ENCODE results near the gene ZNF853. TPM values are rescaled to one million over a fixed set of nuclear protein-coding genes. Genes with fewer than 3 reads are reported as not detected.

ZNF853 gene
- total and polyA plus RNA-seq, 2 of the 8 experiments (the other 6 are each of a cell fraction or from before 2014, with no cell fraction given) = 4.3 to 5.7 TPM

- no peaks in the 10 kb centered on the region; a peak in 1 of 4 replicates for H3K9me3 ChIP-seq (ENCODE audit: insufficient read depth in 2 of 2, low read depth in 1 of 2, low read length in 1 of 2)
- ChIA-PET CTCF (ENCODE audit: partially characterized antibody) (interaction anchor here (0.6 to 0.9 kb wide), 2 partner anchors 30 to 62 kb away, joined by 3 read pairs; no protein-coding TSS in a partner anchor), POLR2A (ENCODE audit: partially characterized antibody) (interaction anchor here (1.1 kb wide), 1 partner anchor 24 kb away, joined by 3 read pairs; no protein-coding TSS in a partner anchor)
- H2BK20ac ChIP-seq (ENCODE audit: low read length) = no peak overlapping the region
- no peak overlapping the region for H3K4ac ChIP-seq (replicated peaks; ENCODE audit: insufficient read length, low read depth, low read length)
- TF ChIP-seq CREB1 (IDR thresholded peaks at IDR 0.05) (no peak), TAF1 (IDR thresholded peaks at IDR 0.05; ENCODE audit: low read depth, low read length) (no peak), PHF8 (conservative IDR thresholded peaks at IDR 0.05; ENCODE audit: low read depth, low read length) (no peak), CBX5 (IDR thresholded peaks at IDR 0.05; ENCODE audit: low read depth, low read length) (no peak), EP300 (IDR thresholded peaks at IDR 0.05; ENCODE audit: borderline replicate concordance in 1 of 2, low read depth in 2 of 2, low read length in 2 of 2) (no peak), KDM1A (IDR thresholded peaks at IDR 0.05; ENCODE audit: borderline replicate concordance, low read length) (no peak), ZNF274 (IDR thresholded peaks at IDR 0.05; ENCODE audit: borderline replicate concordance, extremely low read depth, low read length) (no peak)
- TF ChIP-seq, protein P1, sequence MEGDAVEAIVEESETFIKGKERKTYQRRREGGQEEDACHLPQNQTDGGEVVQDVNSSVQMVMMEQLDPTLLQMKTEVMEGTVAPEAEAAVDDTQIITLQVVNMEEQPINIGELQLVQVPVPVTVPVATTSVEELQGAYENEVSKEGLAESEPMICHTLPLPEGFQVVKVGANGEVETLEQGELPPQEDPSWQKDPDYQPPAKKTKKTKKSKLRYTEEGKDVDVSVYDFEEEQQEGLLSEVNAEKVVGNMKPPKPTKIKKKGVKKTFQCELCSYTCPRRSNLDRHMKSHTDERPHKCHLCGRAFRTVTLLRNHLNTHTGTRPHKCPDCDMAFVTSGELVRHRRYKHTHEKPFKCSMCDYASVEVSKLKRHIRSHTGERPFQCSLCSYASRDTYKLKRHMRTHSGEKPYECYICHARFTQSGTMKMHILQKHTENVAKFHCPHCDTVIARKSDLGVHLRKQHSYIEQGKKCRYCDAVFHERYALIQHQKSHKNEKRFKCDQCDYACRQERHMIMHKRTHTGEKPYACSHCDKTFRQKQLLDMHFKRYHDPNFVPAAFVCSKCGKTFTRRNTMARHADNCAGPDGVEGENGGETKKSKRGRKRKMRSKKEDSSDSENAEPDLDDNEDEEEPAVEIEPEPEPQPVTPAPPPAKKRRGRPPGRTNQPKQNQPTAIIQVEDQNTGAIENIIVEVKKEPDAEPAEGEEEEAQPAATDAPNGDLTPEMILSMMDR (IDR thresholded peaks at IDR 0.05; ENCODE audit: control extremely low read depth in 1 of 3, insufficient read depth in 1 of 3, low read depth in 1 of 3, low read length in 3 of 3) = no peak
- no peaks in the 10 kb centered on the region for H3K79me2 ChIP-seq (ENCODE audit: control insufficient read depth in 1 of 2, insufficient read depth in 2 of 2, low read length in 2 of 2)
- no peak for FAIRE-seq
- H3K14ac ChIP-seq (ENCODE audit: insufficient read length) = no peak overlapping the region
- H2BK5ac ChIP-seq (ENCODE audit: low read depth, low read length) = no peak overlapping the region
- no peak overlapping the region for H4K91ac ChIP-seq (replicated peaks; ENCODE audit: insufficient read length, low read length)
- no peaks in the 10 kb centered on the region for H3K27me3 ChIP-seq (replicated peaks in 1 of 4; ENCODE audit: control insufficient read depth in 3 of 4, extremely low read depth in 1 of 4, insufficient read depth in 3 of 4, low read length in 3 of 4)
- no peak overlapping the region for H3K23ac ChIP-seq (ENCODE audit: insufficient read length)
- no peaks in the 10 kb centered on the region for H3K23me2 ChIP-seq (ENCODE audit: low read depth, low read length)
- DNase-seq (ENCODE audit: low read depth in 1 of 2, low spot score in 2 of 2) = no peak
- no peak overlapping the region for H2BK12ac ChIP-seq (ENCODE audit: low read depth, low read length)
- H3K4me1 ChIP-seq (replicated peaks in 1 of 4; ENCODE audit: control insufficient read depth in 3 of 4, insufficient read depth in 4 of 4, low read length in 3 of 4) = peaks cover 0 to 6% (median under 1%) of the 10 kb centered on the region in 4 experiments; a peak in 4 of 7 replicates
- H4K20me1 ChIP-seq (replicated peaks in 1 of 2; ENCODE audit: control insufficient read depth in 1 of 2, insufficient read depth in 2 of 2, low read length in 2 of 2) = peaks cover 0 to 2% of the 10 kb centered on the region in 2 experiments
- H3K79me1 ChIP-seq (ENCODE audit: low read depth, low read length) = no peaks in the 10 kb centered on the region
- 85% methylated on average over 14 of the region's 17 CpGs; no CpG with 5 or more reads in 1 of the 2 experiments for WGBS, 2 experiments (ENCODE audit: extremely low coverage in 1 of 2, insufficient coverage in 1 of 2, insufficient read length in 1 of 2, insufficient replicate concordance in 2 of 2, low coverage in 1 of 2, low lambda C conversion rate in 2 of 2, missing lambda C conversion rate in 1 of 2)
- peak overlapping the region; percentile 68; the same call in 1 of the 2 replicates for H4K8ac ChIP-seq (ENCODE audit: extremely low read depth, insufficient read depth, low read length)
- H3K18ac ChIP-seq (ENCODE audit: extremely low read depth, low read length) = no peak overlapping the region
- H2AK5ac ChIP-seq (ENCODE audit: low read depth, low read length) = no peak overlapping the region
- no peak overlapping the region for H2BK120ac ChIP-seq (replicated peaks; ENCODE audit: low read depth, low read length)
- H3K4me3 ChIP-seq (ENCODE audit: extremely low read depth in 1 of 4, insufficient read depth in 2 of 4, low read depth in 3 of 4, low read length in 4 of 4) = no peak overlapping the region
- no peak overlapping the region for H4K5ac ChIP-seq (ENCODE audit: insufficient read length, low read depth, low read length)
- no peak overlapping the region for H2AFZ ChIP-seq (ENCODE audit: low read length)
- no peak overlapping the region for H3K9ac ChIP-seq (replicated peaks in 1 of 4; ENCODE audit: extremely low read depth in 1 of 4, low read depth in 3 of 4, low read length in 3 of 4)
- no peak overlapping the region for H3K56ac ChIP-seq (replicated peaks; ENCODE audit: insufficient read length, low read depth, low read length)
- peaks cover 0 to 30% (median 2%) of the 10 kb centered on the region in 4 experiments; a peak in 3 of 8 replicates for H3K36me3 ChIP-seq (ENCODE audit: control insufficient read depth in 2 of 4, insufficient read depth in 4 of 4, low read length in 3 of 4)
- H2BK15ac ChIP-seq (ENCODE audit: low read length) = no peak overlapping the region
- H3K27ac ChIP-seq (ENCODE audit: low read depth, low read length) = no peak overlapping the region
- no peak overlapping the region for H3K4me2 ChIP-seq (ENCODE audit: insufficient read depth in 1 of 2, low read depth in 2 of 2, low read length in 2 of 2)
These were observed 40.4 kb downstream of the ZNF853 start for GRCh38 chr7:6655636-6656385.
